HG02678 (cell line): ENCODE data around the gene DLG2.
"Not testable (repeated sequence)": the region's sequence is repeated elsewhere in the genome, so short reads cannot be mapped to it uniquely, and the experiment has no call there.

Source experiments
- ATAC-seq: cut with Tn5 transposase; IDR thresholded peaks from one replicate; pipeline ENCODE4 v1.9.1; 2021; ENCODE audit warnings: mild to moderate bottlenecking, moderate library complexity; ENCODE audit not compliant: unreplicated experiment

The DLG2 gene

GRCh38 chr11:85472953-85473352, 154.2 kb downstream of the DLG2 start:
- no peak for ATAC-seq

DNA sequence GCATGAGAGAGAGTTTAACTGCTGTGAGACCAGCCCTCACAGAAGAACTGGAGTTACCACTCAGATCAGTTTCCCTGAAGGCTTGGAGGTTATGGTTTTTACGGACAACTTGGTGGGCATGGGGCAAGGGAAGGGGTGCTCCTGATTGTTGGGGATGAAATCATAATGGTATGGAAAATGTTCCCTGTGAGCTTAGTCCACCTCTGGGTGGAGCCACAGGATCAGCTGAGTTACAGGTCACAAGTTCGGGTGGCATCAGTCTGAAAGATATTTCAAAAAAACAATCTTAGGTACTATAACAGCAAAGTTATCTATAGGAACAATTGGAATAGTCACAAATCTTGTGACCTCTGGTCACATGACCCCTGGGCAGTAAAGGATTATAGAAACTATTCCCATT, 162.9 kb downstream of the DLG2 start:
- ATAC-seq, result no peak

- no peak for ATAC-seq
Measured at GRCh38 chr11:85459304-85459703, 167.8 kb downstream of the DLG2 start.

DNA sequence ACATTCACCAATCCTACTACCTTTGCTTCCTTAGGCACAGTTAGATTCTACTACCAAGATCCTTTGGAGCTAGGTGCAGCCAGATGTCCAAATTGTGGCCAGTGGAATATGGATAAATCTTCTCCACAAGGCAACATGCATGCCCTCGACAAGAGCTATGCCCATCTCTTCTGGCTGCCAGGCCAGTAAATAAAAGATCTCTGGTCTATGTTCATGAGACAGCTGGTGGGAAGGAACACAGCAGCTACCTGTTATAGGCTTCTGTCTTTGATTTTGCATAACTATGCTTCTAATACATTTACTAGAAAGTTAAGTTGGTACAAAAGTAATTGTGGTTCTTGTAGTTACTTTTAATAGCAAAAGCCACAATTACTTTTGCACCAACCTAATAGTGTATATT, 182.7 kb downstream of the DLG2 start:
- ATAC-seq, result no peak

DNA sequence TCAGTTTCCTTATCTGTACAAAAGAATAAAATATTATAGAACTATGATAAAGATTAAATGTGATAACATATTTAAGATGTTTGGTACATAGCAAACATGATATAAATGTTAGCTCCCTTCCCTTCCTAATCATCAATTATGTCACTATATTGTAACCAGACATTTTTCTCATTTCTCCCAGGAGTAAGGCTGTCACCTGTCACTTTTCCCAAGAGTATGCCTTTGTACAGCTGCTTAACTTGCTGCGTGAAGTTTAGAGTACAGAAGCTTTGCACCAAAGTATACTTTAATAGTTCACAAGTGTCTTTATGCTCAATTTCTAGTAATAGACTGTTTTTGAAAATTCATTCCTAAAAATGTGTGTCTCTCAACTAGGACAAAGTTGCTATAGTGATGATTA, 186.9 kb downstream of the DLG2 start:
- ATAC-seq, result no peak

DNA sequence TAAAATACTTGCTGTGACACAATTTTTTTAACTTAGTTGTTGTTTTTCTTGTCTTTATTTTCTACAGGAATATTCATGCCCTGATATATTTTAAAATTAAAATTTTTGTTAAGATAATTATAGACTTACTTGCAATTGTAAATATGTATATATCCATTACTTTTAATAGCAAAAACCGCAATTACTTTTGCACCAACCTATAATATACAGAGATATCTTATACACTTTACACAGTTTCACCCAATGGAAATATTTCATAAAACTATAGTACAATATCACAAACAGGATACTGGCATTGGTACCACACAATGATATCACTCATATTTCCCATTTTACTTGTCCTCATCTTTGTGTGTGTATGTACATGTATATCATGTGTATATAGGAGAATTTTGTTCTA, 188.8 kb downstream of the DLG2 start:
- no peak for ATAC-seq

DNA sequence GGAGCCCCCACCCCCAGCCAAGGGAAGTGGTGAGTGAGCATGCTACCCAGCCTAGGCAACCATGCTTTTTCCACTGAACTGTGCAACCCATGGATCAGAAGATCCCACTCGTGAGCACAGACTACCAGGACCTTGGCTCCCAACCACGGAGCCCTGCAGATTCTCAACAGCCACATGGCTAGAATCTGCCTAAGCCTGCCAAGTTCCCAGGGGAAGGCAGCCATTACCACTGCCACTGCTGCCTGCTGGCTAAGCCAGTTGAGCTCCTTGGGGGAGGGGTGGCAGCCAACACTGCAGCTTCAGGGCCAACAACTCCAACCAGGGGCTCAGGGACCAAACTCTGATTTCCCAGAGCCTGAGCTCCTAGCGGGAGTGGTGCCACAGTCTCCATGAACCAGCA, 195.8 kb downstream of the DLG2 start:
- ATAC-seq, result no peak

DNA sequence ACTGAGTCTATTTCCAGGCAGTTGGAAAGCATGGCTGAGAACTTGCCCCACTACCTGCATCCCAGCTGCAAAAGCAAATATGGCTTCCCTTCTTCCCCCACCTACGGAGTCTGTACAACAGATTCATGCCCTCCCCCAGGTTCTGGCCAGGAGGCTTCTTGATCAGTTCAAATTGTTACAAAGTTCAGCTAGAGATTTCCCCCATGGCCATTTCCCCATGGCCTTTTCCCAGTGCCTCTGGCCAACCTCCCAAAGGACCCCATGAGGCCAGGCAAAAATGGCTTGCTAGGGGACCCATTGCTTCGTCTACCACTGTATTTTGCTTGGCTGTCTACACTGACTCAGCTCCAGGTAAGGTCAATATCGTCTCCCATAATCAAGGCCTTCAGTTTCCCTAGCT, 203.3 kb downstream of the DLG2 start:
- no peak for ATAC-seq

DNA sequence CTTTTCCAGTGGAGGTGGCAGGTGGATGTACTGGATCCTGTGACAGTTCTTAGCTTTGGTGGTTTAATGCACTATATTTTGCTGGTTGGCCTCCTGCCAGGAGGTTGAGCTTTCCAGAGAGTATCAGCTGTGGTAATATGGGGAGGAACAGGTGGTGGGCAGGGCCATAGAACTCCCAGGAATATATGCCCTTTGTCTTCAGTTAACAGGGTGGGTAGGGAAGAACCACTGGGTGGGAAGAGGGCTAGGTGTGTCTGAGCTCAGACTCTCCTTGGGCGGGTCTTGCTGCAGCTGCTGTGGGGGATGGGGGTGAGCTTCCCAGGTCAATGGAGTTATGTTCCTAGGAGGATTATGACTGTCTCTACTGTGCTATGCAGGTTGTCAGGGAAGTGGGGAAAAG, 203.8 kb downstream of the DLG2 start:
- no peak for ATAC-seq

DNA sequence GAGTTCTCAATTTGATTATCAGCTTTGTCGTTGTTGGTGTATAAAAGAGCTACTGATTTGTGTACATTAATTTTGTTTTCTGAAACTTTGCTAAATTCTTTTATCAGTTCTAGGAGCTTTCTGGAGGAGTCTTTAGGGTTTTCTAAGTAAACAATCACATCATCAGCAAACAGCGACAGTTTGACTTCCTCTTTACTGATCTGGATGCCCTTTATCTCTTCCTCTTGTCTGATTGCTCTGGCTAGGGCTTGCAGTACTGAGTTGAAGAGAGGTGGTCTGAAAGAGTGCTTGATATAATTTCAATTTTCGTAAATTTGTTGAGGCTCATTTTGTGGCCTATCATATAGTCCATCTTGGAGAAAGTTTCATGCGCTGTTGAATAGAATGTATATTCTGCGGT, 213.0 kb downstream of the DLG2 start:
- ATAC-seq, result no peak

GRCh38 chr11:85407648-85408047, 219.5 kb downstream of the DLG2 start:
- ATAC-seq, result no peak

- ATAC-seq, result no peak
Measured at GRCh38 chr11:85406841-85407240, 220.3 kb downstream of the DLG2 start.

DNA sequence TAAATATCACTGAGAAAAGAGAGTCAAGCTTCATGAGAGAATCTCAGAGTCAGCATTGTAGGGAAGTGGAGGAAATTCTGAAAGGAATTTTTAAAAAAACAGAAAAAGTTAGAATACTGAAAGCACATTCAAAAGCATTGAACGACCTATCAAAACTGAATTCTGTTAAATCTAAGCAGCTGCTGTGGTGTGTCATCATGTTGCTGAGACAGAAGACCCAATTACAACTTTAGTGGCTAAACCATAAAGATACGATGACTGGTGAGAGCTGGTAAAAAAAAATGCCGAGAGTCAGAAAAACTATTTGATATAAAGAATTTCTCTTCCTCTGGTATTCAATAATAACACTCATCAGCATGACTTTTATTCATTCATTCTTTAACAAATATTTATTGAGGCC, 220.8 kb downstream of the DLG2 start:
- ATAC-seq, result no peak

DNA sequence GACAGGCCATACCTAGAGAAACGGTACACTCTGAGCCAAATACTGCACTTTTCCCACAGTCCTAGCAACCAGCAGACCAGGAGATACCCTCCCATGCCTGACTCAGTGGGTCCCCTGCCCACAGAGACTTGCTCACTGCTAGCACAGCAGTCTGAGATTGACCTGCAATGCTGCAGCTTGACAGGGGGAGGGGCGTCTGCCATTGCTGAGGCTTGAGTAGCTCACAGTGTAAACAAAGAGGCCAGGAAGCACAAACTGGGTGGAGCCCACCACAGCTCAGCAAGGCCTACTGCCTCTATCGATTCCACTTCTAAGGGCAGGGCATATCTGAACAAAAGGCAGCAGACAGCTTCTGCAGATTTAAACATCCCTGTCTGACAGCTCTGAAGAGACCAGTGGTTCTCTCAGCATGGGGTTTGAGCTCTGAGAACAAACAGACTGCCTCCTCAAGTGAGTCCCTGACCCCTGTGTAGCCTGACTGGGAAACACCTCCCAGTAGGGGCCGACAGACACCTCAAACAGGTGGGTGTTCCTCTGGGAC, 231.6 kb downstream of the DLG2 start:
- not testable (repeated sequence) for ATAC-seq

GRCh38 chr11:85394283-85394682, 232.9 kb downstream of the DLG2 start:
- ATAC-seq, result no peak

GRCh38 chr11:85391141-85391540, 236.0 kb downstream of the DLG2 start:
- no peak for ATAC-seq

DNA sequence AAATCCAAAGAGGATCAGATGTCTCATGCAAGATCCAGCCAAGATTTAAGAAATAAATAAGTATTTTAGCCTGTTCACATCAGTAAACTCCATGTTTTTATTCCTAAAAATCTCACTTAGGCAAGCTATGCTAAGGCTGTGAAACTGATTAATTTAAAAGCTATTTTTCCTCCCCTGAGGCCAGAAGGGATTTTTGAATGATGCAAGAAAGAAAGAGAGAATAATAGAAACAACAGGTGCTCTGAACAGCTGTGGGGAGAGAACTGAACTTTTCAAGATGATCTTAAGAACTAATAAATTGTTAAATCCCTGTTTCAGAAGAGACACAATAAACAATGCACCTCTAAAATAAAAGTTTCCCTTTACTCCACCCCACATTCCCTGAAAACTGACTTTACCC, 241.6 kb downstream of the DLG2 start:
- no peak for ATAC-seq

GRCh38 chr11:85385111-85385510, 242.0 kb downstream of the DLG2 start:
- ATAC-seq, result no peak

GRCh38 chr11:85379066-85379465, 248.1 kb downstream of the DLG2 start:
- no peak for ATAC-seq

GRCh38 chr11:85377901-85378300, 249.2 kb downstream of the DLG2 start:
- no peak for ATAC-seq

DNA sequence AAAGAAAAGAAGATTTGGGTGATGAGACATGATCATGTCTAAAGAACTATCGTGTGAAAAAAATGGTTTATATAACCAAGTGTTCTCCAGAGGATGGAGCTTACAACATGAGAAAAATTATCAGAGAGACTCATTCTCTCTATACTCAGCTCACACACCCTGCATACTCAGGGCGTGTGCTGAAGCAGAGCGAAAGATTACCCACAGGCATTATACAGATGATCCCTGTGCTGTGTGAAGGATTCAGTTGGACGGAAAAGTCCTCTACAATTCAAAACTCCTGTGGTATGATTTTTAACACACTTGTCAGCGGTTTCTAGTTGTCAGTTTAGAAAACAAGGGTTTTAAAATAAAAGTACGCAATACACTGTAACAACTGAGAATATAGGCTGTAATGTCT, 267.3 kb downstream of the DLG2 start:
- ATAC-seq, result no peak

- ATAC-seq, result no peak
Measured at GRCh38 chr11:85355921-85356320, 271.2 kb downstream of the DLG2 start.

- not testable (repeated sequence) for ATAC-seq
Measured at GRCh38 chr11:85349539-85349938, 277.6 kb downstream of the DLG2 start.

GRCh38 chr11:85348945-85349344, 278.2 kb downstream of the DLG2 start:
- ATAC-seq, result no peak
